Liver (tissue), 9 donors: ENCODE results near the gene UBR1. TPM values are rescaled to one million over a fixed set of nuclear protein-coding genes. Genes with fewer than 3 reads are reported as not detected.

Experiments used
- DNase-seq: peaks from one replicate; pipeline ENCODE4 v3.0.0-alpha.2; 2017; ENCODE audit warnings: low spot score
- H3K27ac ChIP-seq, 2 donors: one replicate each; pipeline ENCODE4 v1.7.0; 2013; ENCODE audit warnings: inconsistent platforms in 2 of 2, low read length in 2 of 2, control low read depth in 1 of 2, low read depth in 1 of 2, mild to moderate bottlenecking in 1 of 2
- H3K27me3 ChIP-seq, 4 donors: one replicate each; pipeline versions ENCODE4 v1.6.1 to v1.7.0; 2013; ENCODE audit warnings: low read length in 3 of 4, inconsistent platforms in 1 of 4, mild to moderate bottlenecking in 1 of 4, moderate library complexity in 1 of 4; ENCODE audit not compliant: control insufficient read depth in 4 of 4, insufficient read depth in 4 of 4
- H3K36me3 ChIP-seq, 4 donors: one replicate each; pipeline versions ENCODE4 v1.6.1 to v1.7.0; 2013; ENCODE audit warnings: low read length in 3 of 4, mild to moderate bottlenecking in 3 of 4, low read depth in 1 of 4, moderate library complexity in 1 of 4; ENCODE audit not compliant: control insufficient read depth in 4 of 4, insufficient read depth in 3 of 4
- H3K4me1 ChIP-seq, 4 donors: one replicate each; pipeline versions ENCODE4 v1.6.1 to v1.7.0; 2013; ENCODE audit warnings: low read length in 3 of 4, mild to moderate bottlenecking in 3 of 4, moderate library complexity in 1 of 4; ENCODE audit not compliant: control insufficient read depth in 4 of 4, insufficient read depth in 4 of 4
- H3K4me3 ChIP-seq, 3 donors: one replicate each; pipeline versions ENCODE4 v1.6.1 to v1.7.0; 2013; ENCODE audit warnings: low read length in 3 of 3, control low read depth in 1 of 3, low read depth in 1 of 3, mild to moderate bottlenecking in 1 of 3
- H3K9ac ChIP-seq, 2 donors: one replicate each; pipeline ENCODE4 v1.7.0; 2013; ENCODE audit warnings: low read length in 2 of 2, mild to moderate bottlenecking in 2 of 2, moderate library complexity in 2 of 2, control low read depth in 1 of 2, low read depth in 1 of 2
- H3K9me3 ChIP-seq, 4 donors: one replicate each; pipeline versions ENCODE4 v1.6.1 to v1.7.0; 2013; ENCODE audit warnings: low read length in 3 of 4; ENCODE audit not compliant: control insufficient read depth in 4 of 4
- ATF3 ChIP-seq: IDR thresholded peaks from 2 replicates; pipeline ENCODE4 v1.6.1; 2016; ENCODE audit warnings: antibody characterized with exemption
- CTCF ChIP-seq: fragments of 150-350 bp; IDR thresholded peaks from 2 replicates; pipeline ENCODE4 v1.5.1; 2017; ENCODE audit warnings: improper control_type of control experiment, low read depth, low read length; ENCODE audit not compliant: missing input control
- EGR1 ChIP-seq, 2 donors: IDR thresholded peaks; 2 replicates each; pipeline ENCODE4 v1.6.1; 2016 to 2018; ENCODE audit warnings: antibody characterized with exemption in 2 of 2, low read depth in 2 of 2
- FOXA1 ChIP-seq: IDR thresholded peaks from 2 replicates; pipeline ENCODE4 v1.6.1; 2016; ENCODE audit warnings: antibody characterized with exemption
- FOXA2 ChIP-seq: IDR thresholded peaks from 2 replicates; pipeline ENCODE4 v1.6.1; 2016; ENCODE audit warnings: antibody characterized with exemption
- GABPA ChIP-seq, 2 donors: IDR thresholded peaks in 1 of 2; conservative IDR thresholded peaks in 1 of 2; 2 replicates each; pipeline ENCODE4 v1.6.1; 2016; ENCODE audit warnings: antibody characterized with exemption in 2 of 2, mild to moderate bottlenecking in 1 of 2, moderate library complexity in 1 of 2
- HNF4A ChIP-seq, 2 donors: conservative IDR thresholded peaks; 2 replicates each; pipeline ENCODE4 v1.6.1; 2016; ENCODE audit warnings: antibody characterized with exemption in 2 of 2, mild to moderate bottlenecking in 2 of 2
- HNF4G ChIP-seq: IDR thresholded peaks from 2 replicates; pipeline ENCODE4 v1.6.1; 2016; ENCODE audit warnings: antibody characterized with exemption
- JUND ChIP-seq, 2 donors: IDR thresholded peaks; 2 replicates each; pipeline ENCODE4 v1.6.1; 2016; ENCODE audit warnings: antibody characterized with exemption in 2 of 2
- MAX ChIP-seq: IDR thresholded peaks from 2 replicates; pipeline ENCODE4 v1.6.1; 2016; ENCODE audit warnings: antibody characterized with exemption
- NR2F2 ChIP-seq: IDR thresholded peaks from 2 replicates; pipeline ENCODE4 v1.6.1; 2016; ENCODE audit warnings: antibody characterized with exemption
- RAD21 ChIP-seq, 2 donors: IDR thresholded peaks; 2 replicates each; pipeline ENCODE4 v1.6.1; 2016; ENCODE audit warnings: antibody characterized with exemption in 2 of 2, mild to moderate bottlenecking in 2 of 2
- REST ChIP-seq: IDR thresholded peaks from 2 replicates; pipeline ENCODE4 v1.6.1; 2016; ENCODE audit warnings: antibody characterized with exemption, mild to moderate bottlenecking
- RXRA ChIP-seq, 2 donors: IDR thresholded peaks; 2 replicates each; pipeline ENCODE4 v1.6.1; 2017 to 2018; ENCODE audit warnings: antibody characterized with exemption in 2 of 2, mild to moderate bottlenecking in 1 of 2
- SP1 ChIP-seq: IDR thresholded peaks from 2 replicates; pipeline ENCODE4 v1.6.1; 2018; ENCODE audit warnings: antibody characterized with exemption, mild to moderate bottlenecking
- TAF1 ChIP-seq: conservative IDR thresholded peaks from 2 replicates; pipeline ENCODE4 v1.6.1; 2016; ENCODE audit warnings: antibody characterized with exemption, mild to moderate bottlenecking
- YY1 ChIP-seq: IDR thresholded peaks from 2 replicates; pipeline ENCODE4 v1.6.1; 2016; ENCODE audit warnings: antibody characterized with exemption, mild to moderate bottlenecking
- WGBS: extraction: QIAGEN DNeasy Blood & Tissue Kit; methylation state at CpG from one replicate; pipeline ENCODE4 v1.1.7; 2013; 5-methylcytosine and 5-hydroxymethylcytosine counted together
- polyA plus RNA-seq, 2 donors: library from polyadenylated mRNA; stranded (reverse) in 1 of 2; unstranded in 1 of 2; fragments of 200-250 nt in 1 of 2; fragments of >200 nt in 1 of 2; fragmentation: Nextera tagmentation in 1 of 2; extraction: Ambion mirVana in 1 of 2; gene quantifications; one replicate each; pipeline versions ENCODE4 v1.2.1 to v1.2.3, GENCODE V29; 2013 to 2015
- total RNA-seq, 2 donors: library from RNA; depleted of rRNA; stranded (reverse); fragments of >200 nt; gene quantifications; one replicate each; pipeline ENCODE4 v1.2.3, GENCODE V29; 2014
- donor health status: healthy.
- donor health status: healthy.
- donor health status: healthy.
- donor health status: healthy.
- donor health status: healthy.

UBR1 gene
- total and polyA plus RNA-seq, 4 donors, result 3.7 to 25.3 (median 10.9) TPM

DNA sequence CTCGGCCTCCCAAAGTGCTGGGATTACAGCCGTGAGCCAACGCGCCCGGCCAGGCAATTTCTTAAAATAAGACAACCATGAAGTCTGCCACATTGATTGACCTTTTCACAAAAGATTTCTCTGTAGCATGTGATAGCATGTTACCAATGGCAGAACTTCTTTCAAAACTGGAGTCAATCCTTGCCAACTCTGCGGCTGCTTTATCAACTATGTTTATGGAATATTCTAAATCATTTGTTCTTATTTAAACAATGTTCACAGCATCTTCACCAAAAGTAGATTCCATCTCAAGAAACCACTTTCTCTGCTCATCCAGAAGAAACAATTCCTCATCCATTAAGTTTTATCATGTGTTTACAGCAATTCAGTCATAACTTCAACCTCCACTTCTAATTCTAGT lies 9.4 kb downstream of the UBR1 start:
- no peaks in the 10 kb centered on the region for H3K9me3 ChIP-seq
- no peak for DNase-seq
- H3K36me3 ChIP-seq, result peaks cover 0 to 3% (median under 1%) of the 10 kb centered on the region in 4 donors
- H3K4me1 ChIP-seq, result peaks cover 0 to 5% (median 0%) of the 10 kb centered on the region in 4 donors
- no peak for TF ChIP-seq SP1
- no peak for TF ChIP-seq REST
- no peak for TF ChIP-seq CTCF
- TF ChIP-seq TAF1, result no peak
- TF ChIP-seq EGR1 (IDR thresholded peaks at IDR 0.05; ENCODE audit: low read depth in 2 of 2), result no peak
- no peak for TF ChIP-seq FOXA2
- no peak for TF ChIP-seq YY1
- TF ChIP-seq ATF3, result no peak
- no peak for TF ChIP-seq JUND (IDR thresholded peaks at IDR 0.05)
- no peak for TF ChIP-seq HNF4A (conservative IDR thresholded peaks at IDR 0.05)
- TF ChIP-seq RAD21 (IDR thresholded peaks at IDR 0.05), result no peak
- H3K9ac ChIP-seq, result no peak overlapping the region
- H3K27ac ChIP-seq, result no peak overlapping the region
- WGBS, result 91% methylated on average over 6 of the region's 6 CpGs
- no peaks in the 10 kb centered on the region for H3K27me3 ChIP-seq
- no peak overlapping the region for H3K4me3 ChIP-seq

- DNase-seq, result no peak
- no peak overlapping the region for H3K9ac ChIP-seq
- no peak overlapping the region for H3K27ac ChIP-seq
- 94% methylated on average over 8 of the region's 8 CpGs for WGBS
- TF ChIP-seq FOXA2, result no peak
- TF ChIP-seq ATF3, result no peak
- TF ChIP-seq TAF1, result no peak
- no peak for TF ChIP-seq REST
- no peak for TF ChIP-seq FOXA1
- no peak for TF ChIP-seq HNF4A (conservative IDR thresholded peaks at IDR 0.05)
- TF ChIP-seq NR2F2, result no peak
- TF ChIP-seq MAX, result no peak
- no peak for TF ChIP-seq YY1
- no peak for TF ChIP-seq CTCF
- TF ChIP-seq JUND (IDR thresholded peaks at IDR 0.05), result no peak
- no peak for TF ChIP-seq EGR1 (IDR thresholded peaks at IDR 0.05; ENCODE audit: low read depth in 2 of 2)
- TF ChIP-seq RXRA (IDR thresholded peaks at IDR 0.05), result no peak
- no peak for TF ChIP-seq GABPA (IDR thresholded peaks at IDR 0.05 in 1 of 2, conservative IDR thresholded peaks at IDR 0.05 in 1 of 2)
- TF ChIP-seq SP1, result no peak
- TF ChIP-seq HNF4G, result no peak
- peaks cover 0 to 5% (median 0%) of the 10 kb centered on the region in 4 donors for H3K4me1 ChIP-seq
- H3K27me3 ChIP-seq, result no peaks in the 10 kb centered on the region
- peaks cover 0 to 1% (median 0%) of the 10 kb centered on the region in 4 donors for H3K36me3 ChIP-seq
- H3K9me3 ChIP-seq, result no peaks in the 10 kb centered on the region
- H3K4me3 ChIP-seq, result no peak overlapping the region
Measured at GRCh38 chr15:43095708-43096347, 10.0 kb downstream of the UBR1 start.
